ENCODE measurements around the gene COPS2. TPM values are rescaled to one million over a fixed set of nuclear protein-coding genes. Genes with fewer than 3 reads are reported as not detected.

The COPS2 gene
- total and polyA plus RNA-seq, 2 of the 13 experiments (the other 11 are each of a cell fraction or from before 2014, with no cell fraction given), result 37.8 to 66.3 TPM

- TF ChIP-seq ZNF75D (CRISPR knock-in tag; IDR thresholded peaks at IDR 0.05; ENCODE audit: borderline replicate concordance) (no peak), KLF12 (CRISPR knock-in tag; IDR thresholded peaks at IDR 0.05; ENCODE audit: borderline replicate concordance) (no peak), SMAD9 (CRISPR knock-in tag; IDR thresholded peaks at IDR 0.05) (no peak), FOXJ3 (CRISPR knock-in tag; IDR thresholded peaks at IDR 0.05; ENCODE audit: borderline replicate concordance) (peak; percentile 56; the same call in 1 of the 2 replicates), YEATS4 (CRISPR knock-in tag; IDR thresholded peaks at IDR 0.05; ENCODE audit: borderline replicate concordance) (peak; percentile 78), E2F2 (CRISPR knock-in tag; IDR thresholded peaks at IDR 0.05; ENCODE audit: borderline replicate concordance) (no peak), TCF7L2 (IDR thresholded peaks at IDR 0.05; ENCODE audit: low read depth, low read length) (no peak), ZEB1 (IDR thresholded peaks at IDR 0.05; ENCODE audit: insufficient replicate concordance, low read depth) (no peak), ZNF772 (CRISPR knock-in tag; IDR thresholded peaks at IDR 0.05) (peak; percentile 86), ARID5B (CRISPR knock-in tag; IDR thresholded peaks at IDR 0.05) (peak; percentile 70), ZNF691 (CRISPR knock-in tag; IDR thresholded peaks at IDR 0.05; ENCODE audit: borderline replicate concordance, low read depth) (no peak), EEA1 (CRISPR knock-in tag; IDR thresholded peaks at IDR 0.05; ENCODE audit: borderline replicate concordance) (no peak), TMF1 (CRISPR knock-in tag; IDR thresholded peaks at IDR 0.05; ENCODE audit: low read depth) (no peak), ERF (CRISPR knock-in tag; IDR thresholded peaks at IDR 0.05) (peak; percentile 88)
- TF ChIP-seq, protein P1, sequence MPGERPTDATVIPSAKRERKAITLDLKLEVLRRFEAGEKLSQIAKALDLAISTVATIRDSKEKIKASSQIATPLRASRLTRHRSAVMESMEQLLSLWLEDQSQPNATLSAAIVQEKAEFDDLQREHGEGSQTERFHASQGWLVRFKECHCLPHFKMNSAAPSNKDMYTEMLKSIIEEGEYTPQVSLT (CRISPR knock-in tag; IDR thresholded peaks at IDR 0.05; ENCODE audit: borderline replicate concordance, low read depth), result no peak
- TF ChIP-seq, protein P2, sequence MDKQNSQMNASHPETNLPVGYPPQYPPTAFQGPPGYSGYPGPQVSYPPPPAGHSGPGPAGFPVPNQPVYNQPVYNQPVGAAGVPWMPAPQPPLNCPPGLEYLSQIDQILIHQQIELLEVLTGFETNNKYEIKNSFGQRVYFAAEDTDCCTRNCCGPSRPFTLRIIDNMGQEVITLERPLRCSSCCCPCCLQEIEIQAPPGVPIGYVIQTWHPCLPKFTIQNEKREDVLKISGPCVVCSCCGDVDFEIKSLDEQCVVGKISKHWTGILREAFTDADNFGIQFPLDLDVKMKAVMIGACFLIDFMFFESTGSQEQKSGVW (CRISPR knock-in tag; IDR thresholded peaks at IDR 0.05; ENCODE audit: borderline replicate concordance), result no peak
Measured at GRCh38 chr15:49155110-49155833, at the start of gene COPS2 (continued).

All from HepG2 (cell line).